HTERT RPE-1 (cell line): ENCODE measurements around the gene GTF2F1.
"Not testable (repeated sequence)": the region's sequence is repeated elsewhere in the genome, so short reads cannot be mapped to it uniquely, and the experiment has no call there.

Experiments
- in situ Hi-C: fragments of 300-500 bp; cut with MboI; formaldehyde crosslinking; loops from 4 replicates; pipeline ENCODE4 v1.14.3; 2020; ENCODE audit warnings: low sequenced_read_pairs

The GTF2F1 gene

GRCh38 chr19:6387372-6387771 lies 5.6 kb downstream of the GTF2F1 start:
- in situ Hi-C loops: no loop called here

- in situ Hi-C loops: no loop called here
These were observed 8.6 kb downstream of the GTF2F1 start for GRCh38 chr19:6384381-6384780.

DNA sequence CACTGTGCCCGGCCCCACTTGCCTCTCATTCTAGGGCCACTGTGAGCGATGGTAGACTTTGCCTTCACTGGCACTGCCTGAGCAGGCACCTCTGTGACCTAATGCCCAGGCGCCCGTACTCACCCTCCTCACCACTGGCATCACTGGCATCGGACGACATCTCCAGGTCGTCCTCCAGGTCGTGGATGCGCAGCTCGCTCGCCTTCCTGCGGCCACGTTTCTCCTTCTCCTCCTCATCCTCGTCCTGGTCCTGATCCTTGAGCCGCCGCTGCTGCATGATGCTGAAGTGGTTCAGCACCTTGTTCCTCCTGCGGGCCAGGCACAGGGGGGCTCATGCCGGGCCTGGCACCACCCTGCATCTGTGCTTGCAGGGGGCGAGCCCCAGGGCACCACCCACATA lies 9.8 kb downstream of the GTF2F1 start:
- in situ Hi-C loops: no loop called here

DNA sequence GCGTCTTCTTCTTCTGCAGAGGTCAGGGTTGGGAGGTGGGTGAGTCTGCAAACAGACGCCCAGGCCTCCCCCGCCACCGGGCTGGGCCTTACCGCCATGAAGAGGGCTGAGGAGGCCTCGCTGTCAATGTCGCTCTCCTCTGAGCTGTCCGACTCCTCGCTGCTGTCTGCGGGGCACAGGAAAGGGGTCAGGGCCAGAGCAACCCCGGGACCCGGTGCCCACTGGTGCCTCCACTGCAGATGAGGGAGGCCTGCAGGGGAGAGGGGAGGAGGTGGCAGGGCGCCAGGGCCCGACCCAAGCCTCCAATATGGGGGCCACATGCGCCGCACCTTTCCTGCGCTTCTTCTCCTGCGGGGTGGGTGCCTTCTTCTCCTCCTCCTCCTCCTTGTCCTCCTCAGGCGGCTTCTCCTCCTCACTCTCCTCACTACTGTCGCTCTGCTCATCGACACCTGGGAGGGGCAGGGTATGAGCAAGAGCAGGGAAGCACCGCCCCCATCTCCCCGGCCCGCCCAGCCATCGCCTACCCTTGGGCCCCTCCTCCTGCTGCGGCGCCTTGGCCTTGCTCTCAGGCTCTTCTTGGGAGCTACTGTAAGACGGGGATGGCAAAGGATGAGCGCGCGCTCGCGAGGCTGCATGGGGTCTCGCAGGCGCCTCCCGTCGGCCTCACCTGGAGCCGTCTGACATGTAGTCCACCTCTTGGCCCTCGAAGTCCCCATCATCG lies 11.8 kb downstream of the GTF2F1 start:
- in situ Hi-C loops: no loop called here

DNA sequence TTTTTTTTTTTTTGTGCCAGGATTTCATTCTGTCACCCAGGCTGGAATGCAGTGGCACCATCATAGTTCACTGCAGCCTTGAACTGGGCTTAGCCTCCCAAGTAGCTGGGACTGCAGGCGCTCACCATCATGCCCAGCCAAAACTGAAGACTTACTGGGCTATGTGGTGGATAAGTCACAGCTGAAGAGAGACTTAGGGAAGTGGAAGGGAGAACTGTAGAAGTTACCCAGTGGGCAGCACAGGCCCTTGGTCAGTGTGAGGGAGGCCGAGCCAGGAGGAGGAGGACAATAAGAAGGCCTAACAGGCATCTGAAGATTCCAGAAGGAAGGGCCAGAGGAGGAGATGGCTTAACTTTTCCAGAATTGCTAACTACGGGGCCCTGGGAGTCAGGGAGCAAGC lies 13.2 kb downstream of the GTF2F1 start:
- in situ Hi-C loops: no loop called here

GRCh38 chr19:6378486-6378885 lies 14.5 kb downstream of the GTF2F1 start:
- in situ Hi-C loops: no loop called here

GRCh38 chr19:6378041-6378440 lies 14.9 kb downstream of the GTF2F1 start:
- in situ Hi-C loops: no loop called here

DNA sequence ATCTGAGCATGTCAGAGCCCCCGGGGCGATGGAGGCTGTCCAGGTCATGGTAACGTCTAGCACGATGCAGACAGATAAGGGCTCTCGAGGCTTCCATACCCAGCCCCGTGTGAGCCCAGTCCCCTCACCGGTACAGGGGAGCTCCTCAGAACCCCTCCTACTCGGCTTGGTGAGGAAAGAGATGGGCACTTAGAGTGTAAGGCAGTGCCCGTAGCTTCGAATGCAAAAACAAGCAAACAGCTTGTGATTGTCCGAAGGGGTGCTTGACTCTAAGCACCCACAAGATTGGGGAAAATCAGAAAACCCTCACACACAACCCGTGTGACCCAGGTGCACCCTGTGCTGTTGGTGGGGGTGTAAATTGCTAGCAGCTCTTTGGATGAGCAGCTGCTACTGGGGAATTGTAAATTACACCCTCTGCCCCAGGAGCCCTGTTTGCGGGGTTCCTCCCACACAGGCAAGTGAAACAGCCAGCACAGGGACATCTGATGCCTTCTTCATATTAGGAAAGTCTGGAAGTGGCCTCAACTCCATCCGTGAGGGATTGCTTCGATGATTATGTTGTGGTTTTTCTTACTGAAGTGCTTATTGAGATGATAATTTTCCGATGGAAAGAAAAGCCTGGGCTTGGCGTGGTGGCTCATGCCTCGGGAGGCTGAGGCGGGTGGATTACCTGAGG lies 16.3 kb downstream of the GTF2F1 start:
- in situ Hi-C loops: no loop called here

GRCh38 chr19:6375411-6376010 lies 17.5 kb downstream of the GTF2F1 start, which contains the start of gene PSPN:
Gene PSPN, minus strand, starts transcription at chr19:6375933. Its CDS starts 84 bp downstream, at chr19:6375849.
- in situ Hi-C loops: no loop called here

DNA sequence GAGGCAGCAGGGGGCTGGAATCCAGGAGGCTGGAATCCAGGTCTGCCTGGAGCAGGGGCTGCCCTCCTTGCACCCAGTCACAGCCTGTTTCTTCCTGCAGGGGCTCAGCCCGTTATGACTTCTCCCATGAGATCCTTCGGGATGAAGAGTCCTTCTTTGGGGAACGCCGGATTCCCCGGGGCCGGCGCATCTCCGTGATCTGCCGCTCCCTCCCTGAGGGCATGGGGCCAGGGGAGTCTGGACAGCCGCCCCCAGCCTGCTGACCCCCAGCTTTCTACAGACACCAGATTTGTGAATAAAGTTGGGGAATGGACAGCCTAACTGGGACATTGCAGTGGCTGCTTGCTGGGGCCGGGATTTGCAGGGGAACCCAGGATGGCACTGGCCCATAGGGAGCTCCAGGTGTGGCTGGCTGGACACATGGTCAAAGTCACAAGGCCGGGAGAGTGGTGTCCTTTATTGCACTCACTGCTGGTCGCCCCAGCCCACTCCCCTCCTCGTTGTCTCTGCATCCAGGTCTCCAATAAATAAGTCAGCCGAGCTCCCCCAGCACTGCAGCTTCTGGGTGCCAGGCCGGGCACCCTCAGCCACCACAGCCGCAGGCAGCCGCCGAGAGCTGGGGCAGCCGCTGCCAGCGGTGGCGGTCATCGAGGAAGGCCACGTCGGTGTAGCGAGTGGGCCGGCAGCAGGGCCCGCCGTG lies 18.1 kb downstream of the GTF2F1 start:
- in situ Hi-C loops: no loop called here

DNA sequence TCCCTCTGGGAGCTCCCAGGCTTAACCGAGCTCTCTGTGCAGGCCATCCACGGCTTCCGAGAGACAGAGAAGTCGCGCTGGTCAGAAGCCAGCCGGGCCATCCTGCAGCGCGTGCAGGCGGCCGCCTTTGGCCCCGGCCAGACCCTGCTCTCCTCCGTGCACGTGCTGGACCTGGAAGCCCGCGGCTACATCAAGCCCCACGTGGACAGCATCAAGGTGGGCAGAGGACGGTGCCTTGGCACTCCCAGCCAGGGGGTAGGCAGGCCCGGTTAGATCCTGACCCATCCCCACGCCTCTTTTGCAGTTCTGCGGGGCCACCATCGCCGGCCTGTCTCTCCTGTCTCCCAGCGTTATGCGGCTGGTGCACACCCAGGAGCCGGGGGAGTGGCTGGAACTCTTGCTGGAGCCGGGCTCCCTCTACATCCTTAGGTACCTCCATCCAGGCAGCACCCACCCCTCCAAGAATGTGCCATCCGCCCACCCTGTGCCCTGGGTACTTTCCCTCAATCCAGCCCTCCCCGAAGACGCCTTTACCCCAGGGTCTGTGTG lies 18.7 kb downstream of the GTF2F1 start:
- in situ Hi-C loops: no loop called here

GRCh38 chr19:6373813-6374108 lies 19.2 kb downstream of the GTF2F1 start:
- in situ Hi-C loops: no loop called here

DNA sequence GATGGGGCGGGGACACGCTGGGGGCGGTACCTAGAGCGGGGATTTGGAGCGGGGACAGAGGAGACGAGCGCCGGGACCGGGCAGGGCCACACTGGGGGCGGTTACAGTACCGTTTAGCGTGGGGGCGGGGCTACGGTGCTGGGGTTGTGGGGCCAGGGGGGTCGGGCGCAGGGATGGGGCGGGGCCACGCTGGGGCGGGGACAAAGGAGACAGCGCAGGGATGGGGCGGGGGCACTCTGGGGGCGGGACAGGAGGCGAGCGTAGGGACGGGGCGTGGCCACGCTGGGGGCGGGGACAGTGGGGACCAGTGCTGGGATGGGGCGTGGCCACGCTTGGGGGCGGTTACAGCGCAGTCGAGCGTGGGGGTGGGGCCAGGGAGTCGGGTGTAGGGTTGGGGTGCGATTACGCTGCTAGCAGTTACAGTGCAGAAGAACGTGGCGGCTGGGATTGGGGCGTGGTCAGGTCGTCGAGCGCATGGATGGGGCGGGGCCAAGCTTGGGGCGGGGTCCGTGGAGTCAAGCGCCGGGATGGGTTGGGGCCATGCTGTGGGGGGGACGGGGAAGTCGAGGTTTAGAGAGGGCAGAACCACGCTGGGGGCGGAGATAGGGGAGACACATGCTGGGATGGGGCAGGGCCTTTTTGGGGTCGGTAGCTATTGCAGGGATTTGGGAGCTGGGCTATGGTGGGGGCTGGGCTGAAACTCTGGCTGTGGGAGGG lies 19.7 kb downstream of the GTF2F1 start:
- in situ Hi-C loops: no loop called here

- in situ Hi-C loops: no loop called here
These were observed 20.3 kb downstream of the GTF2F1 start, which contains the start of gene ALKBH7 for GRCh38 chr19:6372594-6373095. Gene ALKBH7, plus strand, starts transcription at chr19:6372794. Its CDS starts 27 bp downstream, at chr19:6372821.

DNA sequence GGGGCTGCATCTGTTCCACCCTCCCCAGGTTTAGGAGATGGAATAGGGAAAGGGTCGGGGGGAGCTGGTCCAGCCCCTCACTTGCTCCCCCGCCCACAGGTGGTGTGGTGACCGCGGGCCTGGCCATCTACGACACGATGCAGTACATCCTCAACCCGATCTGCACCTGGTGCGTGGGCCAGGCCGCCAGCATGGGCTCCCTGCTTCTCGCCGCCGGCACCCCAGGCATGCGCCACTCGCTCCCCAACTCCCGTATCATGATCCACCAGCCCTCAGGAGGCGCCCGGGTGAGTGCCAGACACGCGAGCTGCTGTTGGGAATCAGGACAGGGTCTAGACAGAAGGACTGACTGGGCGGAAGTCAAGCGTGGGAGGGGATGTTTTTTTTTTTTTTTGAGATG lies 28.6 kb downstream of the GTF2F1 start:
- in situ Hi-C loops: no loop called here

DNA sequence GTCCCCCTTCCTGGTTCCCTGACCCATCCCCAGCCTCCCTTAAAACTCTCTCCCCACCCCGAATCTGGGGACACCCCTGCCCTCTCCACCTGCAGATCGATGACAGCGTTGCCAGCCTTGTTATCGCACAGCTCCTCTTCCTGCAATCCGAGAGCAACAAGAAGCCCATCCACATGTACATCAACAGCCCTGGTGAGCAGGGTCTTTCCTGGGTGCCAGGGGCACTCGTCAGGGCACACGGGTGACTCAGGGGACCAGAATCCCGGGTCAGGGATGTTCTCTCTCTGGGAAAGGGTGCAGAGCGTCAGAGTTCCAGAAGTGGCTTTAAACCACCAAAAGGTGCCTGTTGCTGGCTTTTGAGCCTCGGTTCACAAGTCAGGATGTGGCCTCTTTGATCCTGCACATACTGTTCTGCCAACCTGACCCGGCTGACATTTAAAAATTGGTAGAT lies 30.6 kb downstream of the GTF2F1 start:
- in situ Hi-C loops: no loop called here

- in situ Hi-C loops: no loop called here
These were observed 31.0 kb downstream of the GTF2F1 start for GRCh38 chr19:6362027-6362350.

DNA sequence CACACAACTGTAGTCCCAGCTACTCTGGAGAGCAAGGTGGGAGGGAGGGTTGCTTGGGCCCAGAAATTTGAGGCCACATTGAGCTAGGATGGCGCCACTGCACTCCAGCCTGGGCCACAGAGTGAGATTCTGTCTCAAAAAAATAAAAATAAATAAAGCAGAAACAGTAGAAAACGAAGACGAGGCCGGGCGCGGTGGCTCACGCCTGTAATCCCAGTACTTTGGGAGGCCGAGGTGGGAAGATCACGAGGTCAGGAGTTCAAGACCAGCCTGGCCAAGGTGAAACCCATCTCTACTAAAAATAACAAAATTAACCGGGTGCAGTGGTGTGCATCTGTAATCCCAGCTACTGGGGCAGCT lies 32.1 kb downstream of the GTF2F1 start:
- in situ Hi-C loops: not testable (repeated sequence)

DNA sequence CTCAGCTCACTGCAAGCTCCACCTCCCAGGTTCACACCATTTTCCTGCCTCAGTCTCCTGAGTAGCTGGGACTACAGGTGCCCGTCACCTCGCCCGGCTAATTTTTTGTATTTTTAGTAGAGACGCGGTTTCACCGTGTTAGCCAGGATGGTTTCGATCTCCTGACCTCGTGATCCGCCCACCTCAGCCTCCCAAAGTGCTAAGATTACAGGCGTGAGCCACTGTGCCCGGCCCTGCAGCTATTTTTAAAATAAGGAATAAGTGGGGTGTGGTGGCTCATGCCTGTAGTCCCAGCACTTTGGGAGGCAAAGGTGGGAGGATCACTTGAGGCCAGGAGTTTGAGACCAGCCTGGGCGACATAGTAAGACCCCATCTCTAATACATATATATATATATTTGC lies 32.5 kb downstream of the GTF2F1 start:
- in situ Hi-C loops: not testable (repeated sequence)

DNA sequence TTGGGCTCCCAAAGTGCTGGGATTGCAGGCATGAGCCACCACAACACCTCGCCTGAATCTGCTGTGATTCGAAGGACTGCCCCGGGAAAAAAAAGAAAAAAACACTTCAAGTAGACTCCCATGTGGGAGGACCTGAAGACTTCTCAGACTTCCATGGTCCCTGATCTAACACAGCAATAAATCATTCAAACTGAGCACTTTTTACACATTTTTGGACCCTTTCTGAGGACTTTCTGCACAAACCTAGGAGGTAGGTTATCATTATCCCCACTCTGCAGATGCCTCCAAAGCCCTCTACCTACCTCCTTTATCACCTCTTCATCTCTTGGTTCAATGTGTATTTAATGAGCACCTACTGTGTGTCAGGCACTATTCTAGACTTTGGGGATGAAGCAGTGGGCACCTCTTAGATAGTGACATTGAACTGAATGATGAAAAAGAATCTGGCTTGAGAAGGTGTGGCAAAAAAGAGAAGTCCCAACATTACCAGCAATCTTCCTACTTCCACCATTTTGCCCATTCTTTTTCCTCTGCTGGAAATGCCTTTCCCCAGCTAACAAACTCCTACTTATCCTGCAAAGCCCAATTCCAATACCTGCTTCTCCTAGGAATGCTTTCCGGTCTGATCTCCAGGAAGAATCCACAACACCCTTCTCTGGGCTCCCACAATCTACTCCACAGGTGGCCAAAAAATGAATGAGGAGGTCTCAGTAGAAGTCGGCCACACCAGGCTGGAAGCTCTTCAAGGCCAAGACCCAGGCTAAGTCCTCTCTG lies 33.2 kb downstream of the GTF2F1 start:
- in situ Hi-C loops: no loop called here
